Stimulated activated naive CD8-positive, alpha-beta T cell treated with anti-CD3 and anti-CD28 coated beads, Interleukin-15, amount 100 ng/mL, for 72 hours (primary cell): ENCODE data around the gene CFAP251.
"Not testable (repeated sequence)": the region's sequence is repeated elsewhere in the genome, so short reads cannot be mapped to it uniquely, and the experiment has no call there.

Experiments used
- ATAC-seq: fragments of 150-1000 bp; cut with Tn5 transposase; 2 replicates; pipeline ENCODE4 v1.10.0; 2021; ENCODE audit warnings: mild to moderate bottlenecking, moderate library complexity
- DNase-seq, 2 donors: peaks; one replicate each; pipeline ENCODE4 v3.0.0; 2021 to 2022
- H3K27ac Mint-ChIP-seq, 2 donors: one replicate each; pipeline ENCODE4 v1.8.0; 2022; ENCODE audit warnings: mild to moderate bottlenecking in 2 of 2, mixed read lengths in 2 of 2, moderate library complexity in 2 of 2
- H3K27me3 Mint-ChIP-seq: one replicate; pipeline ENCODE4 v1.8.0; 2022; ENCODE audit warnings: mixed read lengths
- H3K4me1 Mint-ChIP-seq: one replicate; pipeline ENCODE4 v1.8.0; 2022; ENCODE audit warnings: mild to moderate bottlenecking, mixed read lengths
- H3K4me3 Mint-ChIP-seq, 2 donors: one replicate each; pipeline ENCODE4 v1.8.0; 2022; ENCODE audit warnings: mild to moderate bottlenecking in 2 of 2, mixed read lengths in 2 of 2, moderate library complexity in 1 of 2
- H3K9me3 Mint-ChIP-seq, 2 donors: one replicate each; pipeline ENCODE4 v1.8.0; 2022; ENCODE audit warnings: mixed read lengths in 2 of 2

CFAP251 gene

GRCh38 chr12:121927813-121928212 lies 9.4 kb downstream of the CFAP251 start:
- DNase-seq (no peak), ATAC-seq (no peak)
- Mint-ChIP-seq H3K4me1 (peaks cover 4% of the 10 kb centered on the region), H3K27me3 (no peaks in the 10 kb centered on the region), H3K27ac (no peak overlapping the region), H3K9me3 (no peaks in the 10 kb centered on the region), H3K4me3 (no peak overlapping the region)

GRCh38 chr12:121929545-121929944 lies 11.2 kb downstream of the CFAP251 start:
- H3K9me3 Mint-ChIP-seq, H3K4me3 Mint-ChIP-seq, H3K27me3 Mint-ChIP-seq, H3K27ac Mint-ChIP-seq, H3K4me1 Mint-ChIP-seq, DNase-seq, ATAC-seq: not testable (repeated sequence)

- H3K27me3 Mint-ChIP-seq, result no peaks in the 10 kb centered on the region
- H3K27ac Mint-ChIP-seq, result peak overlapping the region in 1 of 2 donors; percentile 30
- no peak for DNase-seq
- no peak overlapping the region for H3K4me3 Mint-ChIP-seq
- no peaks in the 10 kb centered on the region for H3K4me1 Mint-ChIP-seq
- no peak for ATAC-seq
- no peaks in the 10 kb centered on the region for H3K9me3 Mint-ChIP-seq
These were observed 12.5 kb downstream of the CFAP251 start for GRCh38 chr12:121930862-121931261.

GRCh38 chr12:121932176-121932536 lies 13.8 kb downstream of the CFAP251 start:
- H3K4me1 Mint-ChIP-seq, result no peaks in the 10 kb centered on the region
- ATAC-seq, result no peak
- no peaks in the 10 kb centered on the region for H3K27me3 Mint-ChIP-seq

GRCh38 chr12:121932914-121933521 lies 14.6 kb downstream of the CFAP251 start:
- H3K27me3 Mint-ChIP-seq, result no peaks in the 10 kb centered on the region
- DNase-seq (no peak), ATAC-seq (no peak)
- peaks cover 0 to 9% of the 10 kb centered on the region in 2 donors for H3K9me3 Mint-ChIP-seq
- H3K4me3 Mint-ChIP-seq, result no peak overlapping the region
- no peak overlapping the region for H3K27ac Mint-ChIP-seq
- H3K4me1 Mint-ChIP-seq, result peaks cover 8% of the 10 kb centered on the region

More at GRCh38 chr12:121932176-121932536, 13.8 kb downstream of the CFAP251 start:
- Mint-ChIP-seq H3K27ac (no peak overlapping the region), H3K9me3 (peaks cover 0 to 5% of the 10 kb centered on the region in 2 donors), H3K4me3 (no peak overlapping the region)
- DNase-seq, result no peak

- Mint-ChIP-seq H3K9me3 (peaks cover 0 to 9% of the 10 kb centered on the region in 2 donors), H3K27me3 (no peaks in the 10 kb centered on the region), H3K4me3 (no peak overlapping the region), H3K4me1 (peaks cover 8% of the 10 kb centered on the region), H3K27ac (no peak overlapping the region)
- ATAC-seq (no peak), DNase-seq (no peak)
These were observed 15.3 kb downstream of the CFAP251 start for GRCh38 chr12:121933522-121934308.

- Mint-ChIP-seq H3K9me3 (peaks cover 0 to 9% of the 10 kb centered on the region in 2 donors), H3K27me3 (no peaks in the 10 kb centered on the region), H3K4me1 (peaks cover 8% of the 10 kb centered on the region), H3K27ac (no peak overlapping the region), H3K4me3 (no peak overlapping the region)
- ATAC-seq (no peak), DNase-seq (no peak)
These were observed 15.9 kb downstream of the CFAP251 start for GRCh38 chr12:121934309-121934664.

- peak; percentile 49 for ATAC-seq
These were observed 19.3 kb downstream of the CFAP251 start for GRCh38 chr12:121937654-121938053.

GRCh38 chr12:121939186-121939585 lies 20.8 kb downstream of the CFAP251 start:
- Mint-ChIP-seq H3K4me1 (peaks cover 8% of the 10 kb centered on the region), H3K9me3 (peaks cover 0 to 9% of the 10 kb centered on the region in 2 donors), H3K27ac (no peak overlapping the region), H3K27me3 (no peaks in the 10 kb centered on the region), H3K4me3 (no peak overlapping the region)
- DNase-seq (no peak), ATAC-seq (no peak)

More at GRCh38 chr12:121937654-121938053, 19.3 kb downstream of the CFAP251 start:
- no peak for DNase-seq
- Mint-ChIP-seq H3K9me3 (peaks cover 0 to 9% of the 10 kb centered on the region in 2 donors), H3K4me1 (peaks cover 8% of the 10 kb centered on the region), H3K4me3 (no peak overlapping the region), H3K27ac (no peak overlapping the region), H3K27me3 (no peaks in the 10 kb centered on the region)

- peaks cover 8% of the 10 kb centered on the region for H3K4me1 Mint-ChIP-seq
- no peaks in the 10 kb centered on the region for H3K27me3 Mint-ChIP-seq
- H3K4me3 Mint-ChIP-seq, result no peak overlapping the region
- H3K27ac Mint-ChIP-seq, result no peak overlapping the region
- no peak for ATAC-seq
- no peak for DNase-seq
- peaks cover 0 to 9% of the 10 kb centered on the region in 2 donors for H3K9me3 Mint-ChIP-seq
These were observed 21.8 kb downstream of the CFAP251 start for GRCh38 chr12:121939992-121940766.

GRCh38 chr12:121942145-121942718 lies 23.8 kb downstream of the CFAP251 start:
- Mint-ChIP-seq H3K27me3 (no peaks in the 10 kb centered on the region), H3K9me3 (peaks cover 0 to 3% of the 10 kb centered on the region in 2 donors)
- no peak for ATAC-seq

GRCh38 chr12:121943926-121944325 lies 25.5 kb downstream of the CFAP251 start:
- no peak overlapping the region for H3K4me3 Mint-ChIP-seq
- H3K4me1 Mint-ChIP-seq, result no peaks in the 10 kb centered on the region
- H3K27ac Mint-ChIP-seq, result no peak overlapping the region
- no peaks in the 10 kb centered on the region for H3K27me3 Mint-ChIP-seq
- no peak for ATAC-seq
- no peak for DNase-seq
- H3K9me3 Mint-ChIP-seq, result no peaks in the 10 kb centered on the region

More at GRCh38 chr12:121942145-121942718, 23.8 kb downstream of the CFAP251 start:
- H3K4me1 Mint-ChIP-seq, result peaks cover 8% of the 10 kb centered on the region
- no peak overlapping the region for H3K4me3 Mint-ChIP-seq
- no peak for DNase-seq
- no peak overlapping the region for H3K27ac Mint-ChIP-seq

- no peak overlapping the region for H3K27ac Mint-ChIP-seq
These were observed 28.1 kb downstream of the CFAP251 start for GRCh38 chr12:121946313-121947025.

GRCh38 chr12:121947981-121948380 lies 29.6 kb downstream of the CFAP251 start:
- no peaks in the 10 kb centered on the region for H3K27me3 Mint-ChIP-seq
- no peaks in the 10 kb centered on the region for H3K4me1 Mint-ChIP-seq
- DNase-seq (no peak), ATAC-seq (no peak)
- no peaks in the 10 kb centered on the region for H3K9me3 Mint-ChIP-seq
- H3K4me3 Mint-ChIP-seq, result no peak overlapping the region
- no peak overlapping the region for H3K27ac Mint-ChIP-seq

More at GRCh38 chr12:121946313-121947025, 28.1 kb downstream of the CFAP251 start:
- ATAC-seq, result no peak
- no peaks in the 10 kb centered on the region for H3K4me1 Mint-ChIP-seq
- H3K27me3 Mint-ChIP-seq, result no peaks in the 10 kb centered on the region
- no peaks in the 10 kb centered on the region for H3K9me3 Mint-ChIP-seq
- H3K4me3 Mint-ChIP-seq, result no peak overlapping the region
- no peak for DNase-seq
